Bronchial epithelial cell (primary cell): ENCODE data around the gene SH3YL1. TPM values are rescaled to one million over a fixed set of nuclear protein-coding genes. Genes with fewer than 3 reads are reported as not detected.

Experiments used
- DNase-seq: peaks from one replicate; pipeline ENCODE4 v3.0.0-alpha.2; 2010; ENCODE audit warnings: low read depth
- FAIRE-seq: peaks from 2 replicates; lab custom pipeline; 2011; peaks lifted over from hg19 to GRCh38; lab: Jason Lieb, UNC
- H3K27me3 ChIP-seq: 2 replicates; pipeline ENCODE4 v1.5.1; 2011; ENCODE audit warnings: low read length; ENCODE audit not compliant: control insufficient read depth, insufficient read depth
- H3K36me3 ChIP-seq: 2 replicates; pipeline ENCODE4 v1.5.1; 2011; ENCODE audit warnings: low read length; ENCODE audit not compliant: control insufficient read depth, insufficient read depth
- H3K4me3 ChIP-seq: 2 replicates; pipeline ENCODE4 v1.5.1; 2011; ENCODE audit warnings: mild to moderate bottlenecking, low read depth, low read length, control low read depth
- CTCF ChIP-seq: IDR thresholded peaks from 2 replicates; pipeline ENCODE4 v1.5.1; 2011; ENCODE audit warnings: mild to moderate bottlenecking, moderate library complexity, low read length, control low read depth, inconsistent platforms; ENCODE audit not compliant: insufficient read depth, severe bottlenecking
- total RNA-seq: library from RNA; depleted of rRNA; stranded (reverse); fragments of >200 nt; gene quantifications from 2 replicates; pipeline ENCODE4 v1.2.1, GENCODE V29; 2014

Gene SH3YL1
- total RNA-seq, 1 donor from 2014 or later = 104 TPM

- no peak for TF ChIP-seq CTCF
- Histone ChIP-seq H3K27me3 (no peaks in the 10 kb centered on the region), H3K4me3 (no peak overlapping the region), H3K36me3 (peaks cover 3% of the 10 kb centered on the region)
- no peak for FAIRE-seq
- no peak for DNase-seq
Measured at GRCh38 chr2:258933-259332, 4.9 kb downstream of the SH3YL1 start.

GRCh38 chr2:257842-258241 is 6.0 kb downstream of the SH3YL1 start:
- DNase-seq (no peak), FAIRE-seq (no peak)
- H3K27me3 ChIP-seq = no peaks in the 10 kb centered on the region
- no peak overlapping the region for H3K4me3 ChIP-seq
- TF ChIP-seq CTCF = no peak
- H3K36me3 ChIP-seq = peaks cover 3% of the 10 kb centered on the region

- Histone ChIP-seq H3K4me3 (no peak overlapping the region), H3K36me3 (peaks cover 3% of the 10 kb centered on the region), H3K27me3 (no peaks in the 10 kb centered on the region)
- no peak for DNase-seq
- FAIRE-seq = no peak
- no peak for TF ChIP-seq CTCF
Measured at GRCh38 chr2:257429-257828, 6.4 kb downstream of the SH3YL1 start.

- no peak for TF ChIP-seq CTCF
- Histone ChIP-seq H3K4me3 (no peak overlapping the region), H3K36me3 (peaks cover 7% of the 10 kb centered on the region), H3K27me3 (no peaks in the 10 kb centered on the region)
- DNase-seq = no peak
- no peak for FAIRE-seq
Measured at GRCh38 chr2:256094-256493, 7.7 kb downstream of the SH3YL1 start.

- no peak for TF ChIP-seq CTCF
- FAIRE-seq (no peak), DNase-seq (no peak)
Measured at GRCh38 chr2:255195-255594, 8.6 kb downstream of the SH3YL1 start.

GRCh38 chr2:254241-254640 is 9.6 kb downstream of the SH3YL1 start:
- TF ChIP-seq CTCF = no peak
- Histone ChIP-seq H3K27me3 (no peaks in the 10 kb centered on the region), H3K36me3 (peaks cover 9% of the 10 kb centered on the region), H3K4me3 (no peak overlapping the region)
- FAIRE-seq = no peak
- no peak for DNase-seq

More at GRCh38 chr2:255195-255594, 8.6 kb downstream of the SH3YL1 start:
- Histone ChIP-seq H3K27me3 (no peaks in the 10 kb centered on the region), H3K4me3 (no peak overlapping the region), H3K36me3 (peaks cover 7% of the 10 kb centered on the region)
